HFFc6 (cell line): ENCODE measurements around the gene ADAM33. TPM values are rescaled to one million over a fixed set of nuclear protein-coding genes. Genes with fewer than 3 reads are reported as not detected.

Experiments
- DNase-seq: peaks from one replicate; pipeline ENCODE4 v3.0.0-alpha.2; 2018
- H3K27ac Mint-ChIP-seq: 2 replicates; pipeline ENCODE4 v1.8.0; 2020; ENCODE audit warnings: mild to moderate bottlenecking, mixed read lengths
- H3K27me3 Mint-ChIP-seq: 2 replicates; pipeline ENCODE4 v1.8.0; 2021; ENCODE audit warnings: mild to moderate bottlenecking, moderate library complexity, mixed read lengths; ENCODE audit not compliant: insufficient read depth
- H3K36me3 Mint-ChIP-seq: 2 replicates; pipeline ENCODE4 v1.8.0; 2021; ENCODE audit warnings: low read depth, mixed read lengths
- H3K4me1 Mint-ChIP-seq: 2 replicates; pipeline ENCODE4 v1.8.0; 2020; ENCODE audit warnings: low read depth, mixed read lengths
- H3K4me3 Mint-ChIP-seq: 2 replicates; pipeline ENCODE4 v1.8.0; 2020; ENCODE audit warnings: mild to moderate bottlenecking, moderate library complexity, mixed read lengths
- H3K9me3 Mint-ChIP-seq: 2 replicates; pipeline ENCODE4 v1.8.0; 2020; ENCODE audit warnings: mild to moderate bottlenecking, mixed read lengths
- CTCF ChIP-seq: fragments of 200-600 bp; sonication (generic); IDR thresholded peaks from 2 replicates; pipeline ENCODE4 v1.5.0; 2021; ENCODE audit warnings: antibody characterized with exemption, mild to moderate bottlenecking
- total RNA-seq, 6 experiments: library from RNA; stranded (reverse); fragmentation: NEBNext Ultra II Directional; extraction: Animal tissue kit (Norgen Biotek cat#: 25700); gene quantifications; 2 replicates in 1 of 6; 3 replicates in 5 of 6; pipeline ENCODE4 v1.2.3, GENCODE V29; 2021

The ADAM33 gene
- total RNA-seq, 6 experiments from 2014 or later, result 81.5 to 96.1 (median 87.6) TPM

GRCh38 chr20:3707508-3707899, 25.7 kb upstream of the ADAM33 start:
- Mint-ChIP-seq H3K27me3 (peaks cover 10% of the 10 kb centered on the region), H3K27ac (no peak overlapping the region), H3K36me3 (no peaks in the 10 kb centered on the region), H3K4me3 (no peak overlapping the region), H3K9me3 (no peaks in the 10 kb centered on the region), H3K4me1 (peaks cover 7% of the 10 kb centered on the region; the same call in 1 of the 2 replicates)
- TF ChIP-seq CTCF, result no peak
- no peak for DNase-seq

GRCh38 chr20:3706774-3707507, 25.1 kb upstream of the ADAM33 start:
- TF ChIP-seq CTCF, result no peak
- Mint-ChIP-seq H3K27me3 (peaks cover 10% of the 10 kb centered on the region), H3K36me3 (no peaks in the 10 kb centered on the region), H3K4me1 (peaks cover 7% of the 10 kb centered on the region; the same call in 1 of the 2 replicates), H3K9me3 (no peaks in the 10 kb centered on the region), H3K4me3 (no peak overlapping the region), H3K27ac (no peak overlapping the region)
- DNase-seq, result peak; percentile 33

- no peak for TF ChIP-seq CTCF
- no peak for DNase-seq
- Mint-ChIP-seq H3K36me3 (no peaks in the 10 kb centered on the region), H3K4me1 (peaks cover 7% of the 10 kb centered on the region; the same call in 1 of the 2 replicates), H3K27ac (no peak overlapping the region), H3K9me3 (no peaks in the 10 kb centered on the region), H3K27me3 (peaks cover 9% of the 10 kb centered on the region), H3K4me3 (no peak overlapping the region)
Measured at GRCh38 chr20:3705970-3706739, 24.3 kb upstream of the ADAM33 start.

GRCh38 chr20:3705491-3705969, 23.7 kb upstream of the ADAM33 start:
- Mint-ChIP-seq H3K9me3 (no peaks in the 10 kb centered on the region), H3K27ac (no peak overlapping the region), H3K4me3 (no peak overlapping the region), H3K36me3 (no peaks in the 10 kb centered on the region), H3K27me3 (peaks cover 9% of the 10 kb centered on the region), H3K4me1 (peaks cover 7% of the 10 kb centered on the region; the same call in 1 of the 2 replicates)
- DNase-seq, result no peak
- no peak for TF ChIP-seq CTCF

- TF ChIP-seq CTCF, result no peak
- Mint-ChIP-seq H3K4me1 (peaks cover 7% of the 10 kb centered on the region; the same call in 1 of the 2 replicates), H3K36me3 (no peaks in the 10 kb centered on the region), H3K27ac (no peak overlapping the region), H3K9me3 (no peaks in the 10 kb centered on the region), H3K27me3 (peaks cover 9% of the 10 kb centered on the region), H3K4me3 (no peak overlapping the region)
- no peak for DNase-seq
Measured at GRCh38 chr20:3704087-3704486, 22.3 kb upstream of the ADAM33 start.
